CD14-positive monocyte (primary cell): ENCODE data around the gene RP9. TPM values are rescaled to one million over a fixed set of nuclear protein-coding genes. Genes with fewer than 3 reads are reported as not detected.

Source experiments
- DNase-seq, 3 donors: peaks; one replicate each; pipeline ENCODE4 v3.0.0-alpha.2; 2011 to 2022
- H2AFZ ChIP-seq: 2 replicates; pipeline ENCODE4 v1.6.0; 2012; ENCODE audit warnings: mild to moderate bottlenecking, low read depth, low read length, inconsistent platforms; ENCODE audit not compliant: insufficient read depth, poor library complexity, severe bottlenecking
- H3K27ac ChIP-seq, 2 donors: 1 replicate in 1 of 2; 2 replicates in 1 of 2; pipeline ENCODE4 v1.5.1; 2012 to 2013; ENCODE audit warnings: low read length in 2 of 2, control low read depth in 1 of 2, inconsistent platforms in 1 of 2, low read depth in 1 of 2, mild to moderate bottlenecking in 1 of 2
- H3K27me3 ChIP-seq, 2 donors: one replicate each; pipeline versions ENCODE4 v1.6.0 to v1.6.1; 2011 to 2013; ENCODE audit warnings: low read length in 2 of 2; ENCODE audit not compliant: control insufficient read depth in 2 of 2, insufficient read depth in 2 of 2
- H3K36me3 ChIP-seq, 2 donors: replicated peaks in 1 of 2; 1 replicate in 1 of 2; 2 replicates in 1 of 2; pipeline versions ENCODE4 v1.5.1 to v1.6.1; 2012 to 2013; ENCODE audit warnings: low read length in 2 of 2, control low read depth in 1 of 2, inconsistent platforms in 1 of 2, mild to moderate bottlenecking in 1 of 2; ENCODE audit not compliant: insufficient read depth in 2 of 2, control insufficient read depth in 1 of 2
- H3K4me1 ChIP-seq, 2 donors: 1 replicate in 1 of 2; 2 replicates in 1 of 2; pipeline versions ENCODE4 v1.5.1 to v1.6.1; 2012 to 2013; ENCODE audit warnings: low read length in 2 of 2, control low read depth in 1 of 2, inconsistent platforms in 1 of 2, mild to moderate bottlenecking in 1 of 2, moderate library complexity in 1 of 2; ENCODE audit not compliant: insufficient read depth in 2 of 2, control insufficient read depth in 1 of 2
- H3K4me2 ChIP-seq: replicated peaks from 2 replicates; pipeline ENCODE3; 2012; ENCODE audit warnings: low read length, moderate library complexity, mild to moderate bottlenecking; ENCODE audit not compliant: poor library complexity, severe bottlenecking; ENCODE audit errors: extremely low read depth
- H3K4me3 ChIP-seq, 3 experiments: fragments of 200-600 bp in 1 of 3; sonication (generic) in 1 of 3; replicated peaks in 1 of 3; 1 replicate in 2 of 3; 2 replicates in 1 of 3; pipeline ENCODE4 v1.5.1; 2011 to 2013; ENCODE audit warnings: low read length in 3 of 3, mild to moderate bottlenecking in 3 of 3, control low read depth in 2 of 3, low read depth in 2 of 3, inconsistent platforms in 1 of 3, moderate library complexity in 1 of 3
- H3K79me2 ChIP-seq: 2 replicates; pipeline ENCODE4 v1.6.0; 2012; ENCODE audit warnings: mild to moderate bottlenecking, control low read depth, inconsistent platforms, low read length, moderate library complexity; ENCODE audit not compliant: insufficient read depth
- H3K9ac ChIP-seq: 2 replicates; pipeline ENCODE4 v1.6.0; 2017; ENCODE audit warnings: low read length, mild to moderate bottlenecking; ENCODE audit not compliant: insufficient read depth, poor library complexity, severe bottlenecking
- H3K9me3 ChIP-seq, 2 donors: replicated peaks in 1 of 2; 1 replicate in 1 of 2; 2 replicates in 1 of 2; pipeline versions ENCODE4 v1.5.1 to v1.6.1; 2012 to 2013; ENCODE audit warnings: low read length in 2 of 2, control low read depth in 1 of 2; ENCODE audit not compliant: control insufficient read depth in 1 of 2, insufficient read depth in 1 of 2
- H4K20me1 ChIP-seq: 2 replicates; pipeline ENCODE4 v1.6.0; 2012; ENCODE audit warnings: mild to moderate bottlenecking, low read length, control low read depth, moderate library complexity; ENCODE audit not compliant: insufficient read depth
- H3K27ac Mint-ChIP-seq, 7 donors: one replicate each; pipeline ENCODE4 v1.8.0; 2020; ENCODE audit warnings: mild to moderate bottlenecking in 7 of 7, mixed read lengths in 7 of 7, moderate library complexity in 6 of 7, inconsistent platforms in 2 of 7
- H3K27me3 Mint-ChIP-seq, 3 donors: one replicate each; pipeline ENCODE4 v1.8.0; 2021 to 2022; ENCODE audit warnings: low read depth in 3 of 3, mild to moderate bottlenecking in 3 of 3, mixed read lengths in 3 of 3, moderate library complexity in 3 of 3, inconsistent platforms in 1 of 3
- H3K36me3 Mint-ChIP-seq, 2 donors: one replicate each; pipeline ENCODE4 v1.8.0; 2020; ENCODE audit warnings: mixed read lengths in 2 of 2, inconsistent platforms in 1 of 2, mild to moderate bottlenecking in 1 of 2
- H3K4me1 Mint-ChIP-seq: one replicate; pipeline ENCODE4 v1.8.0; 2020; ENCODE audit warnings: mild to moderate bottlenecking, mixed read lengths
- H3K4me3 Mint-ChIP-seq, 2 donors: one replicate each; pipeline ENCODE4 v1.8.0; 2020; ENCODE audit warnings: mild to moderate bottlenecking in 2 of 2, mixed read lengths in 2 of 2, moderate library complexity in 1 of 2
- H3K9me3 Mint-ChIP-seq, 7 donors: one replicate each; pipeline ENCODE4 v1.8.0; 2020 to 2022; ENCODE audit warnings: mixed read lengths in 7 of 7, mild to moderate bottlenecking in 6 of 7, moderate library complexity in 6 of 7, inconsistent platforms in 2 of 7
- CTCF ChIP-seq: fragments of 200-600 bp; IDR thresholded peaks from one replicate; pipeline ENCODE4 v1.8.0; 2022; ENCODE audit warnings: antibody characterized with exemption, mild to moderate bottlenecking
- WGBS: methylation state at CpG from one replicate; pipeline ENCODE4 v1.1.5; 2013; ENCODE audit warnings: missing lambda C conversion rate; ENCODE audit not compliant: insufficient coverage; 5-methylcytosine and 5-hydroxymethylcytosine counted together
- intact Hi-C, 2 donors: fragments of 100-400 bp; cut with micrococcal nuclease; formaldehyde crosslinking; loops; one replicate each; pipeline versions ENCODE4 v1.15.0 to v1.15.1; 2023
- polyA plus RNA-seq, 3 donors: library from polyadenylated mRNA; depleted of rRNA in 1 of 3; unstranded in 2 of 3; stranded (reverse) in 1 of 3; fragments of 300-500 nt in 2 of 3; fragments of >200 nt in 1 of 3; fragmentation: Illumina TruSeq in 2 of 3; gene quantifications; 1 replicate in 2 of 3; 2 replicates in 1 of 3; pipeline ENCODE4 v1.2.3, GENCODE V29; 2012 to 2021

The RP9 gene
- polyA plus RNA-seq, 3 donors: 6.5 to 12.7 (median 8.7) TPM

GRCh38 chr7:33087858-33088257 is 21.3 kb downstream of the RP9 start:
- Mint-ChIP-seq H3K4me1 (no peaks in the 10 kb centered on the region), H3K4me3 (no peak overlapping the region), H3K27me3 (peaks cover 0 to 4% (median 0%) of the 10 kb centered on the region in 3 donors), H3K27ac (no peak overlapping the region), H3K36me3 (peaks cover 0 to 3% of the 10 kb centered on the region in 2 donors), H3K9me3 (peaks cover 0 to 7% (median 4%) of the 10 kb centered on the region in 7 donors)
- H3K27ac ChIP-seq: no peak overlapping the region
- H2AFZ ChIP-seq: no peak overlapping the region
- 86% methylated on average over 1 of the region's 2 CpGs for WGBS
- no peak for TF ChIP-seq CTCF
- no peaks in the 10 kb centered on the region for H3K4me1 ChIP-seq
- intact Hi-C loops: no loop called here
- H3K4me3 ChIP-seq: no peak overlapping the region
- H3K27me3 ChIP-seq: no peaks in the 10 kb centered on the region
- no peak overlapping the region for H3K4me2 ChIP-seq
- no peaks in the 10 kb centered on the region for H3K79me2 ChIP-seq
- H4K20me1 ChIP-seq: no peaks in the 10 kb centered on the region
- H3K9me3 ChIP-seq: no peaks in the 10 kb centered on the region
- DNase-seq: no peak
- peaks cover 0 to 3% of the 10 kb centered on the region in 2 donors for H3K36me3 ChIP-seq
- no peak overlapping the region for H3K9ac ChIP-seq

GRCh38 chr7:33087356-33087755 is 21.8 kb downstream of the RP9 start:
- Mint-ChIP-seq H3K36me3 (no peaks in the 10 kb centered on the region), H3K27me3 (peaks cover 0 to 4% (median 0%) of the 10 kb centered on the region in 3 donors), H3K4me1 (no peaks in the 10 kb centered on the region), H3K4me3 (no peak overlapping the region), H3K27ac (no peak overlapping the region), H3K9me3 (peaks cover 0 to 7% (median 4%) of the 10 kb centered on the region in 7 donors)
- Histone ChIP-seq H3K79me2 (no peaks in the 10 kb centered on the region), H3K36me3 (no peaks in the 10 kb centered on the region), H3K27ac (no peak overlapping the region), H2AFZ (no peak overlapping the region), H3K4me3 (no peak overlapping the region), H3K27me3 (no peaks in the 10 kb centered on the region), H4K20me1 (no peaks in the 10 kb centered on the region), H3K9ac (no peak overlapping the region), H3K4me2 (no peak overlapping the region), H3K9me3 (no peaks in the 10 kb centered on the region), H3K4me1 (no peaks in the 10 kb centered on the region)
- intact Hi-C loops: no loop called here
- TF ChIP-seq CTCF: no peak
- DNase-seq: no peak
- 0% methylated on average over 1 of the region's 2 CpGs for WGBS
